Testis (tissue), 3 donors: ENCODE data around the gene FRYL. TPM values are rescaled to one million over a fixed set of nuclear protein-coding genes. Genes with fewer than 3 reads are reported as not detected.

ENCODE experiments used
- DNase-seq: peaks from one replicate; pipeline ENCODE4 v3.0.0-alpha.2; 2019
- H3K27ac ChIP-seq, 2 donors: fragments of 200-600 bp; sonication (generic); one replicate each; pipeline ENCODE4 v1.5.1; 2019
- H3K27me3 ChIP-seq: fragments of 200-600 bp; sonication (generic); one replicate; pipeline ENCODE4 v1.5.1; 2019
- H3K36me3 ChIP-seq: fragments of 200-600 bp; sonication (generic); one replicate; pipeline ENCODE4 v1.5.1; 2017; ENCODE audit warnings: low read depth; ENCODE audit errors: missing control alignments
- H3K4me1 ChIP-seq: fragments of 200-600 bp; sonication (generic); one replicate; pipeline ENCODE4 v1.5.1; 2019
- H3K4me3 ChIP-seq, 2 donors: fragments of 200-600 bp; sonication (generic); one replicate each; pipeline ENCODE4 v1.5.1; 2017 to 2019
- H3K9me3 ChIP-seq: fragments of 200-600 bp; sonication (generic); one replicate; pipeline ENCODE4 v1.5.1; 2017
- POLR2A ChIP-seq: fragments of 450-650 bp; IDR thresholded peaks from one replicate; pipeline ENCODE4 v1.6.1; 2017; ENCODE audit warnings: antibody characterized with exemption, mild to moderate bottlenecking, moderate library complexity
- WGBS, 2 donors: methylation state at CpG; one replicate each; pipeline ENCODE4 v1.1.5; 2018; 5-methylcytosine and 5-hydroxymethylcytosine counted together
- intact Hi-C: fragments of 100-400 bp; cut with DNase I; formaldehyde crosslinking; loops from one replicate; pipeline ENCODE4 v1.15.1; 2023; ENCODE audit warnings: low total_unique reads
- polyA plus RNA-seq: library from polyadenylated mRNA; stranded (reverse); fragments of 350-450 nt; fragmentation: Illumina TruSeq; extraction: RNeasy Lipid Tissue Mini Kit (QIAGEN cat#74804); gene quantifications from one replicate; pipeline ENCODE4 v1.2.3, GENCODE V29; 2014; ENCODE audit warnings: low read depth, low replicate concordance; ENCODE audit not compliant: insufficient read depth
- total RNA-seq, 2 donors: library from RNA; depleted of rRNA; stranded (reverse); fragments of >200 nt; gene quantifications; one replicate each; pipeline ENCODE4 v1.2.3, GENCODE V29; 2016
- TF ChIP-seq, protein P1 (sequence below), 3 experiments: fragments of 450-650 bp in 2 of 3; fragments of 200-600 bp in 1 of 3; sonication (generic) in 1 of 3; IDR thresholded peaks; one replicate each; pipeline ENCODE4 v1.5.1; 2016 to 2019; ENCODE audit warnings: antibody characterized with exemption in 3 of 3, mild to moderate bottlenecking in 2 of 3, moderate library complexity in 1 of 3

Gene FRYL
- total and polyA plus RNA-seq, 3 donors from 2014 or later = 22.5 to 70.6 (median 55.0) TPM

- no peak for DNase-seq
- TF ChIP-seq POLR2A = no peak
- TF ChIP-seq, protein P1, sequence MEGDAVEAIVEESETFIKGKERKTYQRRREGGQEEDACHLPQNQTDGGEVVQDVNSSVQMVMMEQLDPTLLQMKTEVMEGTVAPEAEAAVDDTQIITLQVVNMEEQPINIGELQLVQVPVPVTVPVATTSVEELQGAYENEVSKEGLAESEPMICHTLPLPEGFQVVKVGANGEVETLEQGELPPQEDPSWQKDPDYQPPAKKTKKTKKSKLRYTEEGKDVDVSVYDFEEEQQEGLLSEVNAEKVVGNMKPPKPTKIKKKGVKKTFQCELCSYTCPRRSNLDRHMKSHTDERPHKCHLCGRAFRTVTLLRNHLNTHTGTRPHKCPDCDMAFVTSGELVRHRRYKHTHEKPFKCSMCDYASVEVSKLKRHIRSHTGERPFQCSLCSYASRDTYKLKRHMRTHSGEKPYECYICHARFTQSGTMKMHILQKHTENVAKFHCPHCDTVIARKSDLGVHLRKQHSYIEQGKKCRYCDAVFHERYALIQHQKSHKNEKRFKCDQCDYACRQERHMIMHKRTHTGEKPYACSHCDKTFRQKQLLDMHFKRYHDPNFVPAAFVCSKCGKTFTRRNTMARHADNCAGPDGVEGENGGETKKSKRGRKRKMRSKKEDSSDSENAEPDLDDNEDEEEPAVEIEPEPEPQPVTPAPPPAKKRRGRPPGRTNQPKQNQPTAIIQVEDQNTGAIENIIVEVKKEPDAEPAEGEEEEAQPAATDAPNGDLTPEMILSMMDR (IDR thresholded peaks at IDR 0.05) = no peak
- intact Hi-C loops = no loop called here
- no peaks in the 10 kb centered on the region for H3K27me3 ChIP-seq
- H3K4me1 ChIP-seq = no peaks in the 10 kb centered on the region
- no peaks in the 10 kb centered on the region for H3K36me3 ChIP-seq
- no peak overlapping the region for H3K27ac ChIP-seq
- no peak overlapping the region for H3K4me3 ChIP-seq
- 62 to 67% methylated on average over 1 of the region's 1 CpG for WGBS, 2 donors
- no peaks in the 10 kb centered on the region for H3K9me3 ChIP-seq
These were observed 188.7 kb downstream of the FRYL start for GRCh38 chr4:48591372-48591771.

GRCh38 chr4:48590884-48591283 is 189.2 kb downstream of the FRYL start:
- DNase-seq = no peak
- Histone ChIP-seq H3K9me3 (no peaks in the 10 kb centered on the region), H3K27me3 (no peaks in the 10 kb centered on the region), H3K4me3 (no peak overlapping the region), H3K4me1 (no peaks in the 10 kb centered on the region), H3K27ac (no peak overlapping the region), H3K36me3 (no peaks in the 10 kb centered on the region)
- intact Hi-C loops = no loop called here
- TF ChIP-seq POLR2A = no peak
- TF ChIP-seq, protein P1 (IDR thresholded peaks at IDR 0.05) = no peak
- WGBS, 2 donors = 86 to 89% methylated on average over 2 of the region's 2 CpGs

- no peak for DNase-seq
- no peak overlapping the region for H3K4me3 ChIP-seq
- no peaks in the 10 kb centered on the region for H3K4me1 ChIP-seq
- no peaks in the 10 kb centered on the region for H3K27me3 ChIP-seq
- WGBS, 2 donors = 88 to 98% methylated on average over 1 of the region's 1 CpG
- no peaks in the 10 kb centered on the region for H3K36me3 ChIP-seq
- no peaks in the 10 kb centered on the region for H3K9me3 ChIP-seq
- intact Hi-C loops = no loop called here
- TF ChIP-seq, protein P1 (IDR thresholded peaks at IDR 0.05) = no peak
- no peak for TF ChIP-seq POLR2A
- H3K27ac ChIP-seq = no peak overlapping the region
These were observed 191.0 kb downstream of the FRYL start for GRCh38 chr4:48589098-48589445.

- Histone ChIP-seq H3K27me3 (no peaks in the 10 kb centered on the region), H3K9me3 (no peaks in the 10 kb centered on the region), H3K27ac (no peak overlapping the region), H3K4me1 (no peaks in the 10 kb centered on the region), H3K4me3 (no peak overlapping the region), H3K36me3 (no peaks in the 10 kb centered on the region)
- TF ChIP-seq, protein P1 (IDR thresholded peaks at IDR 0.05) = no peak
- TF ChIP-seq POLR2A = no peak
- intact Hi-C loops = no loop called here
- DNase-seq = no peak
- 57 to 71% methylated on average over 3 of the region's 3 CpGs for WGBS, 2 donors
These were observed 191.6 kb downstream of the FRYL start for GRCh38 chr4:48588230-48589097.

- Histone ChIP-seq H3K36me3 (no peaks in the 10 kb centered on the region), H3K27ac (no peak overlapping the region), H3K4me3 (no peak overlapping the region), H3K27me3 (no peaks in the 10 kb centered on the region), H3K4me1 (no peaks in the 10 kb centered on the region), H3K9me3 (no peaks in the 10 kb centered on the region)
- TF ChIP-seq POLR2A = no peak
- TF ChIP-seq, protein P1 (IDR thresholded peaks at IDR 0.05) = no peak
- intact Hi-C loops = no loop called here
- no peak for DNase-seq
- WGBS, 2 donors = 97 to 100% methylated on average over 2 of the region's 2 CpGs
These were observed 194.7 kb downstream of the FRYL start for GRCh38 chr4:48585401-48585800.
